Astrocyte (in vitro differentiated cells and primary cell): Measurements from ENCODE around the gene PIGQ. TPM values are rescaled to one million over a fixed set of nuclear protein-coding genes. Genes with fewer than 3 reads are reported as not detected.

Experiments
- DNase-seq: peaks from one replicate; pipeline ENCODE4 v3.0.0-alpha.2; 2010; ENCODE audit warnings: low read depth
- FAIRE-seq: peaks from 2 replicates; lab custom pipeline; 2011; peaks lifted over from hg19 to GRCh38; lab: Jason Lieb, UNC
- H2AFZ ChIP-seq: 2 replicates; pipeline ENCODE4 v1.6.0; 2012; ENCODE audit warnings: low read depth, low read length, inconsistent platforms
- H3K27ac ChIP-seq: 2 replicates; pipeline ENCODE4 v1.5.1; 2011; ENCODE audit warnings: low read depth, low read length, inconsistent platforms
- H3K27me3 ChIP-seq: 2 replicates; pipeline ENCODE4 v1.6.0; 2011; ENCODE audit warnings: low read length, inconsistent platforms; ENCODE audit not compliant: insufficient read depth
- H3K36me3 ChIP-seq: 2 replicates; pipeline ENCODE4 v1.5.1; 2011; ENCODE audit warnings: low read length, inconsistent platforms; ENCODE audit not compliant: insufficient read depth
- H3K4me1 ChIP-seq: 2 replicates; pipeline ENCODE4 v1.5.1; 2011; ENCODE audit warnings: low read length, inconsistent platforms; ENCODE audit not compliant: insufficient read depth
- H3K4me2 ChIP-seq: 2 replicates; pipeline ENCODE4 v1.6.0; 2012; ENCODE audit warnings: low read length, inconsistent platforms
- H3K4me3 ChIP-seq: 2 replicates; pipeline ENCODE4 v1.5.1; 2011; ENCODE audit warnings: low read depth, mild to moderate bottlenecking, low read length, inconsistent platforms; ENCODE audit not compliant: insufficient read depth
- H3K79me2 ChIP-seq: 2 replicates; pipeline ENCODE4 v1.6.0; 2012; ENCODE audit warnings: mild to moderate bottlenecking, low read length, inconsistent platforms; ENCODE audit not compliant: insufficient read depth
- H3K9ac ChIP-seq: 2 replicates; pipeline ENCODE4 v1.6.0; 2012; ENCODE audit warnings: mild to moderate bottlenecking, low read length, inconsistent platforms
- H3K9me3 ChIP-seq: 2 replicates; pipeline ENCODE4 v1.5.1; 2012; ENCODE audit warnings: low read depth, mild to moderate bottlenecking, low read length, inconsistent platforms; ENCODE audit not compliant: insufficient read depth
- H4K20me1 ChIP-seq: 2 replicates; pipeline ENCODE4 v1.6.0; 2012; ENCODE audit warnings: low read length, inconsistent platforms; ENCODE audit not compliant: insufficient read depth
- H3K27ac Mint-ChIP-seq: one replicate; pipeline ENCODE4 v1.8.0; 2021; ENCODE audit warnings: mild to moderate bottlenecking, mixed read lengths; ENCODE audit not compliant: unreplicated experiment
- H3K27me3 Mint-ChIP-seq: one replicate; pipeline ENCODE4 v1.8.0; 2021; ENCODE audit warnings: low read depth, mixed read lengths; ENCODE audit not compliant: unreplicated experiment
- H3K36me3 Mint-ChIP-seq: one replicate; pipeline ENCODE4 v1.8.0; 2021; ENCODE audit warnings: low read depth, mixed read lengths; ENCODE audit not compliant: unreplicated experiment
- H3K4me1 Mint-ChIP-seq: one replicate; pipeline ENCODE4 v1.8.0; 2021; ENCODE audit warnings: low read depth, mixed read lengths; ENCODE audit not compliant: unreplicated experiment
- H3K4me3 Mint-ChIP-seq: one replicate; pipeline ENCODE4 v1.8.0; 2021; ENCODE audit warnings: mild to moderate bottlenecking, moderate library complexity, mixed read lengths; ENCODE audit not compliant: unreplicated experiment
- H3K9me3 Mint-ChIP-seq: one replicate; pipeline ENCODE4 v1.8.0; 2021; ENCODE audit warnings: mild to moderate bottlenecking, mixed read lengths; ENCODE audit not compliant: unreplicated experiment
- EZH2 ChIP-seq: IDR thresholded peaks from 2 replicates; pipeline ENCODE4 v1.6.1; 2012; ENCODE audit warnings: mild to moderate bottlenecking, low read length, inconsistent platforms; ENCODE audit not compliant: insufficient read depth
- total RNA-seq: library from RNA; stranded (reverse); gene quantifications from 2 replicates; pipeline ENCODE4 v1.2.1, GENCODE V29; 2021
- TF ChIP-seq, protein P1 (sequence below): IDR thresholded peaks from 2 replicates; pipeline ENCODE4 v1.5.1; 2011; ENCODE audit warnings: low read depth, mild to moderate bottlenecking, inconsistent platforms, low read length, moderate library complexity; ENCODE audit not compliant: insufficient read depth

The PIGQ gene
- total RNA-seq, 1 donor from 2014 or later, result 22.4 TPM

DNA sequence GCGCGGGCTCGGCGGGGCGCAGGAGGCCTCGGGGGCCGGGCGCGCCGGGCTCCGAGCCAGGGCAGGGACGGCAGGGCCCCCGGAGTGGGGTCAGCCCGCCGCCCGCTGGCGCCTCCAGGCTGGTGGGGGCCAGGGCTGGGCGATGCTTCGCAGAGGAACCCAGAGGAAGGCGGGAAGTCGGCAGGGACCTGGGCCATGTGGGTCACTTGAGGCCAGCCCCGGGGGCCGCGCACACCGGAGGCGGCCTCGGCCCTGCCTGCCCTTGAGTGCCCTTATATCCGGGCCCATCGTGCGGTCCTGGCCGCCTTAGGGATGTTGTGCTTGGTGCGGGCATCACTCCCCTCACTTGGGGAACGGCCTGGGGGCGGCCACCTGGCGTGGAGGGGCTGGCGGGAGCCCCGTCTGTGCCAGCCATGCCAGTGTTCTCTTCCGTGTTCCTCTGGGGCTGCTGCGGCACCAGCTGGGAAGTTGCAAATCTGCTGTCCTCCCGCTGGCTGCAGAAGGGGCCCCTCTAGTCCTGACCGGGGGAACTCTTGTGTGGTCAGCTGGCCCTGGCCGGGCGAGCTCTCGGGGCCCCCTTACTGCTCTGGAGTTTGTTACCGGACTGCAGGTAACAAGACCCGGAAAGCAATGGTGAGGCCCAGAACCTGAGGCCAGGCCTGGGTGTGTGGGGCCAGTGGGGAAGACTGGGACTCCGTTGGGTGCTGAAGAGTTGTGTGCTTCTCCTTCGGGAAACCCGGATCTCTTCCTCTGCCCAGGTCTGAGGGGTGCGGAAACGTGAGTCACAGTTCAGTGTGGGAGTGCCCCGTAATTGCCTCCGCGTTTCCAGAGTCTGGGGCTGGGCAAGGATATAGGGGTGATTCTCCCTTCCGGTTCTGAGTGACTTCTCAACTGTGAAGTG lies 41.4 kb upstream of the PIGQ start:
- H3K36me3 Mint-ChIP-seq, result peaks cover 3% of the 10 kb centered on the region
- no peaks in the 10 kb centered on the region for H3K9me3 Mint-ChIP-seq
- TF ChIP-seq, protein P1, sequence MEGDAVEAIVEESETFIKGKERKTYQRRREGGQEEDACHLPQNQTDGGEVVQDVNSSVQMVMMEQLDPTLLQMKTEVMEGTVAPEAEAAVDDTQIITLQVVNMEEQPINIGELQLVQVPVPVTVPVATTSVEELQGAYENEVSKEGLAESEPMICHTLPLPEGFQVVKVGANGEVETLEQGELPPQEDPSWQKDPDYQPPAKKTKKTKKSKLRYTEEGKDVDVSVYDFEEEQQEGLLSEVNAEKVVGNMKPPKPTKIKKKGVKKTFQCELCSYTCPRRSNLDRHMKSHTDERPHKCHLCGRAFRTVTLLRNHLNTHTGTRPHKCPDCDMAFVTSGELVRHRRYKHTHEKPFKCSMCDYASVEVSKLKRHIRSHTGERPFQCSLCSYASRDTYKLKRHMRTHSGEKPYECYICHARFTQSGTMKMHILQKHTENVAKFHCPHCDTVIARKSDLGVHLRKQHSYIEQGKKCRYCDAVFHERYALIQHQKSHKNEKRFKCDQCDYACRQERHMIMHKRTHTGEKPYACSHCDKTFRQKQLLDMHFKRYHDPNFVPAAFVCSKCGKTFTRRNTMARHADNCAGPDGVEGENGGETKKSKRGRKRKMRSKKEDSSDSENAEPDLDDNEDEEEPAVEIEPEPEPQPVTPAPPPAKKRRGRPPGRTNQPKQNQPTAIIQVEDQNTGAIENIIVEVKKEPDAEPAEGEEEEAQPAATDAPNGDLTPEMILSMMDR, result no peak
- no peak for TF ChIP-seq EZH2
- no peak for FAIRE-seq
- H3K4me1 ChIP-seq, result peaks cover 37% of the 10 kb centered on the region
- H3K4me3 Mint-ChIP-seq, result peak overlapping the region; percentile 91
- peak; percentile 55 for DNase-seq
- no peaks in the 10 kb centered on the region for H3K27me3 Mint-ChIP-seq
- peak overlapping the region; percentile 80 for H3K27ac Mint-ChIP-seq
- peaks cover 80% of the 10 kb centered on the region for H3K79me2 ChIP-seq
- peak overlapping the region; percentile 95 for H3K9ac ChIP-seq
- no peaks in the 10 kb centered on the region for H3K9me3 ChIP-seq
- H3K4me2 ChIP-seq, result peak overlapping the region; percentile 89
- peak overlapping the region; percentile 80 for H3K27ac ChIP-seq
- H2AFZ ChIP-seq, result no peak overlapping the region
- no peaks in the 10 kb centered on the region for H3K27me3 ChIP-seq
- H3K36me3 ChIP-seq, result no peaks in the 10 kb centered on the region
- H3K4me1 Mint-ChIP-seq, result peaks cover 15% of the 10 kb centered on the region
- peak overlapping the region; percentile 77 for H3K4me3 ChIP-seq
- peaks cover 77% of the 10 kb centered on the region for H4K20me1 ChIP-seq

DNA sequence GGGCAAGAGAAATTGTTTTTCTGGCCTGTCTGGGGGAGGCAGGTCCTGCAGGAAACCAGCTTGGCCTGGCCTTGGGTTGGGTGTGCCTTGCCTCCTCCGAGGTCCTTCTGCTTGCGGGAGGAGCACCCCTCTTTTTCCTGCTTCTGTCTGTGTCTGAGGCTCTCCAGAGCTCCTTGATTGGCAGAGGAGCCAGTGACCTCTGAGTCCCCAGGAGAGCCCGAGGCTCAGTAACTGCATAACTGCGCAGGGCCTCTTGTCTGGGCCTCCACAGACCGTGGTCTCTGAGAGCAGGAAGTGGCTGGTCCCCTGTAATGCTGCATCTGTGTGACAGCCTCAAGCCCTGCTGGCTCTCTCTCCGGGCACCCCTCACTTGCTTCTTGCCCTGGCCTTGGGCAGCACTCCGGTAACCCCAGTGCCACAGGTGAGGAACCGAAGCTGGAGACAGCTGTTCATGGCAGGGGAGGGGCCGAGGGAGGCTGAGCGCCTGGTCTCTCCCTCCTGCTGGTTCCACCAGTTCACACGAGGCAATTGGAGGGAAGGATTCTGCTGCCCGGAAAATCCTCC lies 40.7 kb upstream of the PIGQ start:
- TF ChIP-seq, protein P1, result no peak
- TF ChIP-seq EZH2, result no peak
- Histone ChIP-seq H3K4me1 (peaks cover 37% of the 10 kb centered on the region), H3K27ac (peak overlapping the region; percentile 80), H3K79me2 (peaks cover 84% of the 10 kb centered on the region), H3K9ac (peak overlapping the region; percentile 95), H2AFZ (no peak overlapping the region), H3K27me3 (no peaks in the 10 kb centered on the region), H3K4me2 (peak overlapping the region; percentile 89), H3K36me3 (no peaks in the 10 kb centered on the region), H3K4me3 (peak overlapping the region; percentile 77), H4K20me1 (peaks cover 82% of the 10 kb centered on the region), H3K9me3 (no peaks in the 10 kb centered on the region)
- Mint-ChIP-seq H3K4me3 (peak overlapping the region; percentile 91), H3K9me3 (no peaks in the 10 kb centered on the region), H3K27ac (peak overlapping the region; percentile 80), H3K4me1 (peaks cover 14% of the 10 kb centered on the region), H3K36me3 (peaks cover 3% of the 10 kb centered on the region), H3K27me3 (no peaks in the 10 kb centered on the region)
- DNase-seq (no peak), FAIRE-seq (no peak)
